ENCODE measurements around the gene MLLT1.

Gene MLLT1

DNA sequence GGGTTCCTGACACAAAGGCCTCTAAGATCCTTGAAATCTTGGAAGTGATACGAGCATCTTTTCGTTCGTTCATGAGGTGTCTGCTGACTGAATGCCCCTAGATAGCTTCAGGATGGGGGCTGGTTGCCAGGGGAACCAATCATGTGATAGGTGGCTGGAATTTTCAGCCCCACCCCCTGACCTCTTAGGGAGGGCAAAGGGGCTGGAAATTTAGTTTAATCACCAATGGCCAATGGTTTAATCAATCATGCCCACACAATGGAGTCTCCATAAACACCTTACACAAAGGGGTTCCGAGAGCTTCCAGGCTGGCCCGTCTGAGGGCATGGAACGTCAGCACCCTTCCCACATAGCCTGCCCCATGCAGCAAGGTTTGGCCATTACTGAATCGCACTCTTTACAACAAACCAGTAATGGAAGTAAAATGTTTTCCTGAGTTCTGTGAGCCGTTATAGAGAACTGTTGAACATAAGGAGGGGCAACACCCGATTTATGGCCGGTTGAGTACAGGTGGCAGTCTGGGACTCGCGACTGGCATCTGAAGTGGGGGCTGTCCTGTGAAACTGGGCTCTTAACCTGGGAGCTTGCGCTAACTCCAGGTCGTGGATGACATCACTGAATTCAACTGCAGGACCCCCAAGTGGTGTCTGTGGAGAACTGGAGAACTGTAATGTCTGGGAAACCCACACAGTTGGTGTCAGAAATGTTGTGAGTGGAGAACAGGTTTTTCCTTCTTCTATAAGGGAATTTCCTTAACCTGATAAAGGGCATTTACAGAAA, 25.6 kb downstream of the MLLT1 start:
- TF ChIP-seq, protein P1, sequence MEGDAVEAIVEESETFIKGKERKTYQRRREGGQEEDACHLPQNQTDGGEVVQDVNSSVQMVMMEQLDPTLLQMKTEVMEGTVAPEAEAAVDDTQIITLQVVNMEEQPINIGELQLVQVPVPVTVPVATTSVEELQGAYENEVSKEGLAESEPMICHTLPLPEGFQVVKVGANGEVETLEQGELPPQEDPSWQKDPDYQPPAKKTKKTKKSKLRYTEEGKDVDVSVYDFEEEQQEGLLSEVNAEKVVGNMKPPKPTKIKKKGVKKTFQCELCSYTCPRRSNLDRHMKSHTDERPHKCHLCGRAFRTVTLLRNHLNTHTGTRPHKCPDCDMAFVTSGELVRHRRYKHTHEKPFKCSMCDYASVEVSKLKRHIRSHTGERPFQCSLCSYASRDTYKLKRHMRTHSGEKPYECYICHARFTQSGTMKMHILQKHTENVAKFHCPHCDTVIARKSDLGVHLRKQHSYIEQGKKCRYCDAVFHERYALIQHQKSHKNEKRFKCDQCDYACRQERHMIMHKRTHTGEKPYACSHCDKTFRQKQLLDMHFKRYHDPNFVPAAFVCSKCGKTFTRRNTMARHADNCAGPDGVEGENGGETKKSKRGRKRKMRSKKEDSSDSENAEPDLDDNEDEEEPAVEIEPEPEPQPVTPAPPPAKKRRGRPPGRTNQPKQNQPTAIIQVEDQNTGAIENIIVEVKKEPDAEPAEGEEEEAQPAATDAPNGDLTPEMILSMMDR (conservative IDR thresholded peaks at IDR 0.05): no peak
- H3K27ac ChIP-seq: no peak overlapping the region

DNA sequence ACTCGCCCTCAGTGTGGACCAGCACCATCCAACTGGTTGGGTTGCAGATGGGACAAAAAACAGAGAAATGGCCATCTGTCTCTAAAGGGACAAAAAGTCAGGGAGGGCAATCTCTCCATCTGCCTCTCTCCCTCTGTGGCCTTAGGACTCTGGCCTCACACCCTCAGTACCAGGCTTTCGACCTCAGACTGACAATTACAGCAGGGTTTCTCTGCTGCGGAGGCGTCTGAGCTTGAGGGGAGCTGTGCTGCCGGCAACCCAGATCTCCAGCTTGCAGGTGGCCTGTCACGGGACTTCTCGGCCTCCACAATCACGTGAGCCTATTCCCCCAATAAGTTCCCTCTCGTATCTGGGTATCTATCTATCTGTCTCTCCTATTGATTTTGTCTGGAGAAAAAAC, 27.7 kb downstream of the MLLT1 start:
- no peak overlapping the region for H3K27ac ChIP-seq
- TF ChIP-seq, protein P1 (conservative IDR thresholded peaks at IDR 0.05): no peak

DNA sequence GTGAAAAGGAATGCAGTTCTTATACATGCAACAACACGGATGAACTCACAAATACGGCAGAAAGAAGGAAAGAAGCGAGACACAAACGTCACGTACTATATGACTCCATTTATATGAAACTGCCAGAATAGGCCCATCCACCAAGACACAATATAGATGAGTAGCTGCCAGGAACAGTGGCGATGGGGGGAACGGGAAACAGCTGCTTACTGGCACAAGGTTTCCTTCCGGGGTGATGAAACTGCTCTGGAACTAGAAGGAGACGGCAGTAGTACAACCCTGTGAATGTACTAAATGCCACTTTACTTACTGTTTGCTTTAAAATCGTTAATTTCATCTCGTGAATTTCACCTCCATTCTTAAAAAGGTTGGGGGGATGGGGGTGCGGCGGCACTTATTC, 28.9 kb downstream of the MLLT1 start:
- H3K27ac ChIP-seq: no peak overlapping the region
- TF ChIP-seq, protein P1 (conservative IDR thresholded peaks at IDR 0.05): no peak

DNA sequence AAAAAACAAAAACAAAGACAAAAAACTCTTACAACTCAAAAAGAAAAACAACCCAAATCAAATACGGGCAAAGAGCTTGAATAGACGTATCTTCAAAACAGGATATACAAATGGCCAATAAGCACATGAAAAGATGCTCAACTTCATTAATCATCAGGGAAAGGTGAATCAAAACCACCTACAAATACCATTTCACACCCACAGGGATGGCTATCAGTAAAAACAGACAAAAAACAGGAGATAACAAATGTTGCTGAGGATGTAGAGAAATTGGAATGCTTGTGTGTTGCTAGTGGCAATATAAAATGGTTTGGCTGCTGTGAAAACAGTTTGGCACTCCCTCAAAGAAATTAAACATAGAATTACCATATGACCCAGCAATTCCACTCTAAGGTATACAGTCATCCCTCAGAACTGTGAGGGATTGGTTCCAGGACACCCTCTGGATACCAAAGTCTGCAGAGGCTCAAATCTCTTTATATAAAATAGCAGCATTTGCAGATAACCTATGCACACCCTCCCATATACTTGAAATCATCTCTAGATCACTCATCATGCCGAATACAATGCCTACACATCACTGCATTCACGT, 29.7 kb downstream of the MLLT1 start:
- TF ChIP-seq, protein P1 (conservative IDR thresholded peaks at IDR 0.05): no peak
- H3K27ac ChIP-seq: no peak overlapping the region

DNA sequence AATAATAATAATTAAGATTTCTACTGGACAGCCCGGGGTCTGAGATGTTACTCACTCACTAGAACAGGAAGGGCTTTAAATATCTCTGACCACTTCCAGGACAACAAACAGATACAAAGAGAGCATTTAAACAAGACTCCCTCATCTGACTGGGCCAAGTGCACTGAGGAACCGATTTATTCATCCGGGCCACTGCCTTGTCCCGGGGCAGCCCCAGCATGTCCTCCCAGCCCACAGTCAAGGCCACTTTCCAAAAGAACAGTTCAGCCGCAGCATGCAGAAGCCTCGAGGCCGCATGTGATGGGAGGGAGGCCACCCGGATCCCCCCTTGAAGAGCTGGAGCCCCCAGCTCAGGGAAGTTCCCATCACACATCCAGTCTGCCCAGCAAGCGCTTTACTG, 30.5 kb downstream of the MLLT1 start:
- no peak overlapping the region for H3K27ac ChIP-seq
- TF ChIP-seq, protein P1 (conservative IDR thresholded peaks at IDR 0.05): no peak

DNA sequence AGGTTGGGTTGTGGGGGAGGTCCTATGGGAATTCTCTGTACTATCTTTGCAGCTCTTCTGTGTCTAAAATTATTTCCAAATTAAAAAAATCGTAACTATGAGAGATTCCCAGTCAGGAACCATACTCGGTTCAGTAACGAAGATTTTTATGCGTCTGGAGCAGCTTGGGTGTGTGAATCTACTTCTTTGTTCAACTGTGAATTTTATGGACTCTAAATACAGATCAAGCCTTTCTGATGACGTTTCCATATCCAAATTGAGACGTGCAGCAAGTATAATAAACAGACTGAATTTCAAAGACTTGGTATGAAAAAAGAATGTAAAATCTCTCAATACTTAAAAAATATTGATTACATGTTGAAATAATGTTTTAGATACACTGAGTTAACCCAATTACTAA, 30.9 kb downstream of the MLLT1 start:
- H3K27ac ChIP-seq: no peak overlapping the region
- TF ChIP-seq, protein P1 (conservative IDR thresholded peaks at IDR 0.05): no peak

DNA sequence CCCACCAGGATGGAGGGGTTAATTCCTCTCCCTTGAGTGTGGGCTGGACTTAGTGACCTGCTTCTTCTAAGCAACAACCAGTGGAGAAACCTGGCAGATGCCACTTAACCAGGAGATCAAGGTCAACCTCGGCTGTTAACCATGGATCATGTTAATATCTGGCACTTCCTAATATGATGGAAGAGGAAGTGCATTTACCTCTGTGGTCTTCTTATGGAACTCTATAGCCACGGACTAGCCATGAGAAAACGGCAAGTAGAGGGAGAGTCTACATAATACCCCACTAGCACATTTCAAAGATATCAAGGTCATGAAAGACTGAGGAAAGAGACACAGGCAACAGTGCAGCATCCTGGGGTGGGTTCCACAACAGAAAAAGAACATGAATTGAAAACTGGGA, 31.4 kb downstream of the MLLT1 start:
- TF ChIP-seq, protein P1 (conservative IDR thresholded peaks at IDR 0.05): no peak
- H3K27ac ChIP-seq: no peak overlapping the region

Measured in VCaP (cell line).